Measurements from ENCODE around the gene UNC13C.
A peak's percentile ranks its signal among the peaks of the same experiment; 100 is the strongest.

The UNC13C gene

DNA sequence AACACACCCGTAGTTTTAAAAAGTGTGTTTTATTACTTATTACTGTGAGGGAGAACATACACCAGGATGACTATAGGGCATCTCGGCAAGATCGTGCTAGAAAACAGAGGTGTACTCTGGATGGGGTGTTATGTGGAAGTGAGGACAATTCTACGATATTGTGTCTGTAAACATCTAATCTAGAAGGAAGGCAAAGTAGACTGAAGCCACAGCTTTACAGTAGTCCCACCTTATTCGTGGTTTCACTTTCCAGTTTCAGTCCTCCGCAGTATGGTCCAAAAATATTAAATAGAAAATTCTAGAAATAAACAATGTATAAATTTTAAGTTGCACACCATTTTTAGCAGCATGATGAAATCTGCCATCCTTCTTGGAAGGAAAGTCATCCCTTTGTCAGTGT lies 277.9 kb downstream of the UNC13C start:
- H3K79me2 ChIP-seq (ENCODE audit: control insufficient read depth, insufficient read depth, low read length, poor library complexity) = no peaks in the 10 kb centered on the region
- no peak for DNase-seq
- no peak overlapping the region for H3K18ac ChIP-seq (ENCODE audit: low read length)
- H2BK12ac ChIP-seq (ENCODE audit: low read length) = no peak overlapping the region
- H3K14ac ChIP-seq (ENCODE audit: low read length) = no peak overlapping the region
- H3K4ac ChIP-seq (ENCODE audit: low read depth, low read length) = no peak overlapping the region
- no peak overlapping the region for H4K12ac ChIP-seq (ENCODE audit: low read depth, low read length)
- H3K36me3 ChIP-seq (ENCODE audit: control insufficient read depth in 1 of 2, insufficient read depth in 2 of 2, low read length in 2 of 2) = no peaks in the 10 kb centered on the region
- H4K91ac ChIP-seq (ENCODE audit: low read depth, low read length) = no peak overlapping the region
- no peak overlapping the region for H3K4me3 ChIP-seq (ENCODE audit: low read depth, low read length)
- H2AK5ac ChIP-seq (ENCODE audit: low read length) = no peak overlapping the region
- no peak overlapping the region for H2BK120ac ChIP-seq (ENCODE audit: insufficient read depth, low read length, poor library complexity)
- no peaks in the 10 kb centered on the region for H3K79me1 ChIP-seq (ENCODE audit: low read length)
- no peak overlapping the region for H3K27ac ChIP-seq (ENCODE audit: low read depth, low read length)
- no peak overlapping the region for H3K9ac ChIP-seq (ENCODE audit: low read length)
- no peak overlapping the region for H3K4me2 ChIP-seq (ENCODE audit: low read length)
- H3K27me3 ChIP-seq (ENCODE audit: insufficient read depth, low read length) = no peaks in the 10 kb centered on the region
- no peak overlapping the region for H3K23ac ChIP-seq (ENCODE audit: low read length)
- WGBS (ENCODE audit: extremely low coverage, insufficient coverage, insufficient read length) = no CpG with 5 or more reads among the region's 6 CpGs
- H2BK5ac ChIP-seq (ENCODE audit: low read depth, low read length, poor library complexity) = no peak overlapping the region
- H3K4me1 ChIP-seq (ENCODE audit: control insufficient read depth in 1 of 2, insufficient read depth in 2 of 2, low read length in 2 of 2) = no peaks in the 10 kb centered on the region
- no peak overlapping the region for H4K8ac ChIP-seq (ENCODE audit: low read depth, low read length)
- H3K9me3 ChIP-seq (ENCODE audit: insufficient read depth, low read depth, low read length) = no peaks in the 10 kb centered on the region
- no peak overlapping the region for H2AFZ ChIP-seq (ENCODE audit: insufficient read depth, low read length, poor library complexity)

DNA sequence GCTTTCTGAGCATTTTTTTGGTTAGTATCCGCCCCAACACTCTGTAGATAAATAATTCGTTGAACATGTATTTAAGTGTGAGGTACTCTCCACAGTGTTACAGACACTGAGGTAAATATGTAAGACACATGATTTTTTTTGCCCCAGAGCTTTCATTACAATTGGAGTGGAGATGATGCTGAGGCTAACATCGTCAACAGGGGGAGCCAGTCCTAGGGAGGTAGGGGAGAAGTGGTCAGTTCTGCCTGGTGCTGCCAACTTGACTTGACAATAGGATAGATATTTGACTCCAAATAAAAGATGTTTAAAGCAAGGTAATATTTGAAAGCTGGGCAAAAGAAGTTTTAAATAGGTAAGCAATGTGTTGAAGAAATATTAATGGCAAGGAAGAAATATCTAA lies 295.7 kb downstream of the UNC13C start:
- H3K9ac ChIP-seq (ENCODE audit: low read length) = no peak overlapping the region
- no CpG with 5 or more reads among the region's 3 CpGs for WGBS (ENCODE audit: extremely low coverage, insufficient coverage, insufficient read length)
- H3K14ac ChIP-seq (ENCODE audit: low read length) = no peak overlapping the region

GRCh38 chr15:54277834-54278233 lies 299.6 kb downstream of the UNC13C start:
- H3K18ac ChIP-seq (ENCODE audit: low read length) = no peak overlapping the region
- no peak overlapping the region for H3K23ac ChIP-seq (ENCODE audit: low read length)
- no peaks in the 10 kb centered on the region for H3K4me1 ChIP-seq (ENCODE audit: control insufficient read depth in 1 of 2, insufficient read depth in 2 of 2, low read length in 2 of 2)
- no peak overlapping the region for H4K91ac ChIP-seq (ENCODE audit: low read depth, low read length)
- no peaks in the 10 kb centered on the region for H3K79me1 ChIP-seq (ENCODE audit: low read length)
- no peak overlapping the region for H2BK120ac ChIP-seq (ENCODE audit: insufficient read depth, low read length, poor library complexity)
- H3K4ac ChIP-seq (ENCODE audit: low read depth, low read length) = no peak overlapping the region
- no peaks in the 10 kb centered on the region for H3K36me3 ChIP-seq (ENCODE audit: control insufficient read depth in 1 of 2, insufficient read depth in 2 of 2, low read length in 2 of 2)
- H3K79me2 ChIP-seq (ENCODE audit: control insufficient read depth, insufficient read depth, low read length, poor library complexity) = no peaks in the 10 kb centered on the region
- H3K4me2 ChIP-seq (ENCODE audit: low read length) = no peak overlapping the region
- no peak overlapping the region for H4K8ac ChIP-seq (ENCODE audit: low read depth, low read length)
- H2AK5ac ChIP-seq (ENCODE audit: low read length) = no peak overlapping the region
- no CpG with 5 or more reads among the region's 4 CpGs for WGBS (ENCODE audit: extremely low coverage, insufficient coverage, insufficient read length)
- H2BK12ac ChIP-seq (ENCODE audit: low read length) = no peak overlapping the region
- no peaks in the 10 kb centered on the region for H3K9me3 ChIP-seq (ENCODE audit: insufficient read depth, low read depth, low read length)
- H3K4me3 ChIP-seq (ENCODE audit: low read depth, low read length) = no peak overlapping the region
- no peak overlapping the region for H3K9ac ChIP-seq (ENCODE audit: low read length)
- no peak overlapping the region for H3K14ac ChIP-seq (ENCODE audit: low read length)
- no peaks in the 10 kb centered on the region for H3K27me3 ChIP-seq (ENCODE audit: insufficient read depth, low read length)
- DNase-seq = no peak
- H2AFZ ChIP-seq (ENCODE audit: insufficient read depth, low read length, poor library complexity) = no peak overlapping the region
- H4K12ac ChIP-seq (ENCODE audit: low read depth, low read length) = no peak overlapping the region
- H2BK5ac ChIP-seq (ENCODE audit: low read depth, low read length, poor library complexity) = no peak overlapping the region
- H3K27ac ChIP-seq (ENCODE audit: low read depth, low read length) = no peak overlapping the region

More for the DNA sequence above, 295.7 kb downstream of the UNC13C start:
- no peaks in the 10 kb centered on the region for H3K79me2 ChIP-seq (ENCODE audit: control insufficient read depth, insufficient read depth, low read length, poor library complexity)
- H4K91ac ChIP-seq (ENCODE audit: low read depth, low read length) = no peak overlapping the region
- no peak overlapping the region for H3K4ac ChIP-seq (ENCODE audit: low read depth, low read length)
- no peak overlapping the region for H2BK120ac ChIP-seq (ENCODE audit: insufficient read depth, low read length, poor library complexity)
- H4K8ac ChIP-seq (ENCODE audit: low read depth, low read length) = no peak overlapping the region
- H3K9me3 ChIP-seq (ENCODE audit: insufficient read depth, low read depth, low read length) = no peaks in the 10 kb centered on the region
- no peak overlapping the region for H3K27ac ChIP-seq (ENCODE audit: low read depth, low read length)
- no peak overlapping the region for H2AK5ac ChIP-seq (ENCODE audit: low read length)
- no peak for DNase-seq
- no peaks in the 10 kb centered on the region for H3K27me3 ChIP-seq (ENCODE audit: insufficient read depth, low read length)
- H3K23ac ChIP-seq (ENCODE audit: low read length) = no peak overlapping the region
- no peaks in the 10 kb centered on the region for H3K79me1 ChIP-seq (ENCODE audit: low read length)
- no peak overlapping the region for H3K4me2 ChIP-seq (ENCODE audit: low read length)
- no peak overlapping the region for H4K12ac ChIP-seq (ENCODE audit: low read depth, low read length)
- H2AFZ ChIP-seq (ENCODE audit: insufficient read depth, low read length, poor library complexity) = no peak overlapping the region
- H3K4me1 ChIP-seq (ENCODE audit: control insufficient read depth in 1 of 2, insufficient read depth in 2 of 2, low read length in 2 of 2) = no peaks in the 10 kb centered on the region
- H3K4me3 ChIP-seq (ENCODE audit: low read depth, low read length) = no peak overlapping the region
- H2BK5ac ChIP-seq (ENCODE audit: low read depth, low read length, poor library complexity) = no peak overlapping the region
- no peak overlapping the region for H3K18ac ChIP-seq (ENCODE audit: low read length)
- H3K36me3 ChIP-seq (ENCODE audit: control insufficient read depth in 1 of 2, insufficient read depth in 2 of 2, low read length in 2 of 2) = no peaks in the 10 kb centered on the region
- no peak overlapping the region for H2BK12ac ChIP-seq (ENCODE audit: low read length)

DNA sequence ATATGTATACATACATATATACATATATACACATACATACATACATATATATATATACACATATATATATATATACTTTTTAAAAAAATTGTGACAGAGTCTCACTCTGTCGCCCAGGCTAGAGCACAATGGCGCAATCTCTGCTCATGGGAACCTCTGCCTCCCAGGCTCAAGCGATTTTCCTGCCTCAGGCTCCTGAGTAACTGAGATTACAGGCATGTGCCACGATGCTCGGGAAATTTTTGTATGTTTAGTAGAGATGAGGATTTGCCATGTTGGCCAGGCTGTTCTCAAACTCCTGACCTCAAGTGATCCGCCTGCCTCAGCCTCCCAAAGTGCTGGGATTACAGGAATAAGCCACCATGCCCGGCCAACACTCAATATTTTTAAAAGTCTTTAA lies 302.5 kb downstream of the UNC13C start:
- DNase-seq = peak; percentile 19 to 50
- Histone ChIP-seq H3K27me3 (ENCODE audit: insufficient read depth, low read length) (no peaks in the 10 kb centered on the region), H3K27ac (ENCODE audit: low read depth, low read length) (no peak overlapping the region), H3K4me3 (ENCODE audit: low read depth, low read length) (no peak overlapping the region), H2BK120ac (ENCODE audit: insufficient read depth, low read length, poor library complexity) (no peak overlapping the region), H3K14ac (ENCODE audit: low read length) (no peak overlapping the region), H3K36me3 (ENCODE audit: control insufficient read depth in 1 of 2, insufficient read depth in 2 of 2, low read length in 2 of 2) (no peaks in the 10 kb centered on the region), H3K9ac (ENCODE audit: low read length) (no peak overlapping the region), H2AFZ (ENCODE audit: insufficient read depth, low read length, poor library complexity) (no peak overlapping the region), H3K23ac (ENCODE audit: low read length) (no peak overlapping the region), H3K4me1 (ENCODE audit: control insufficient read depth in 1 of 2, insufficient read depth in 2 of 2, low read length in 2 of 2) (no peaks in the 10 kb centered on the region), H3K4ac (ENCODE audit: low read depth, low read length) (no peak overlapping the region), H2AK5ac (ENCODE audit: low read length) (no peak overlapping the region), H4K91ac (ENCODE audit: low read depth, low read length) (no peak overlapping the region), H3K79me1 (ENCODE audit: low read length) (no peaks in the 10 kb centered on the region), H2BK5ac (ENCODE audit: low read depth, low read length, poor library complexity) (no peak overlapping the region), H3K18ac (ENCODE audit: low read length) (no peak overlapping the region), H3K9me3 (ENCODE audit: insufficient read depth, low read depth, low read length) (no peaks in the 10 kb centered on the region), H3K79me2 (ENCODE audit: control insufficient read depth, insufficient read depth, low read length, poor library complexity) (no peaks in the 10 kb centered on the region), H4K12ac (ENCODE audit: low read depth, low read length) (no peak overlapping the region), H4K8ac (ENCODE audit: low read depth, low read length) (no peak overlapping the region), H3K4me2 (ENCODE audit: low read length) (no peak overlapping the region), H2BK12ac (ENCODE audit: low read length) (no peak overlapping the region)
- WGBS (ENCODE audit: extremely low coverage, insufficient coverage, insufficient read length) = no CpG with 5 or more reads among the region's 7 CpGs

Measured in trophoblast cell (in vitro differentiated cells and primary cell).